ENCODE data around the gene CTSO. TPM values are rescaled to one million over a fixed set of nuclear protein-coding genes. Genes with fewer than 3 reads are reported as not detected.
A peak's percentile ranks its signal among the peaks of the same experiment; 100 is the strongest.

The CTSO gene
- total and polyA plus RNA-seq, 2 experiments from 2014 or later: 0.44 to 0.83 TPM

- TF ChIP-seq, protein P1, sequence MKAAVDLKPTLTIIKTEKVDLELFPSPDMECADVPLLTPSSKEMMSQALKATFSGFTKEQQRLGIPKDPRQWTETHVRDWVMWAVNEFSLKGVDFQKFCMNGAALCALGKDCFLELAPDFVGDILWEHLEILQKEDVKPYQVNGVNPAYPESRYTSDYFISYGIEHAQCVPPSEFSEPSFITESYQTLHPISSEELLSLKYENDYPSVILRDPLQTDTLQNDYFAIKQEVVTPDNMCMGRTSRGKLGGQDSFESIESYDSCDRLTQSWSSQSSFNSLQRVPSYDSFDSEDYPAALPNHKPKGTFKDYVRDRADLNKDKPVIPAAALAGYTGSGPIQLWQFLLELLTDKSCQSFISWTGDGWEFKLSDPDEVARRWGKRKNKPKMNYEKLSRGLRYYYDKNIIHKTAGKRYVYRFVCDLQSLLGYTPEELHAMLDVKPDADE (IDR thresholded peaks at IDR 0.05): no peak
- TF ChIP-seq STAT1 (IDR thresholded peaks at IDR 0.05; ENCODE audit: unreplicated experiment): no peak
- no peak for TF ChIP-seq EZH2phosphoT487 (IDR thresholded peaks at IDR 0.05; ENCODE audit: unreplicated experiment)
- no peak for TF ChIP-seq REST (IDR thresholded peaks at IDR 0.05; ENCODE audit: unreplicated experiment)
- TF ChIP-seq EZH2 (IDR thresholded peaks at IDR 0.05; ENCODE audit: low read depth, unreplicated experiment): no peak
- no peak for TF ChIP-seq JUNB (IDR thresholded peaks at IDR 0.05; ENCODE audit: unreplicated experiment)
- no peak for TF ChIP-seq POLR2AphosphoS5 (IDR thresholded peaks at IDR 0.05; ENCODE audit: low read depth)
- TF ChIP-seq NANOG (IDR thresholded peaks at IDR 0.05; ENCODE audit: borderline replicate concordance): no peak
- TF ChIP-seq CTCF (conservative IDR thresholded peaks at IDR 0.05; ENCODE audit: low read depth in 2 of 2): no peak
- no peak for TF ChIP-seq ZNF114 (CRISPR knock-in tag; IDR thresholded peaks at IDR 0.05)
Measured at GRCh38 chr4:155906554-155907247, 47.0 kb downstream of the CTSO start (continued).

DNA sequence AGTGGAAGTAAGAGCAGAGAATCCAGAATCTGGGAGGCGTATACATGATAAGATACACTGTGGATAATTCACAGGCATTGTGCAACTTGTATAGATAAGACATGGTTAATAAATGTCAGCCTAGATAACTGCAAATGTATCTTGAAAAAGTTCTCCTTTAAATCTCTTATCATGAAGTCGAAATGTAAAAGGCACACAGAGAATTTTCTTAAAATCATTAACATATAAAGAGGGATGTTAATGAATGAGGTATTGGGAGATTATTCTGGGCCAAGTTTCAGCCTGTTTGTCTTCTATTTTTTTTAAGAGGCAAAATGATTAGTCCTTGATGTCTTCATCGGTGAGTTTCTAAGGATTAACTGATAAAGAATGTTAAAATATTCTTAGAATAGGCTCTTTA, 49.3 kb downstream of the CTSO start:
- Histone ChIP-seq H3K4me1 (ENCODE audit: insufficient read depth) (peaks cover 22% of the 10 kb centered on the region), H3K27ac (ENCODE audit: low read depth) (no peak overlapping the region), H3K9me2 (ENCODE audit: insufficient read depth) (no peaks in the 10 kb centered on the region), H3K4me2 (peak overlapping the region; percentile 10; the same call in 1 of the 2 replicates), H3K27me3 (ENCODE audit: insufficient read depth) (no peaks in the 10 kb centered on the region), H3K79me2 (replicated peaks; ENCODE audit: insufficient read depth) (no peaks in the 10 kb centered on the region), H3F3A (replicated peaks; ENCODE audit: low read depth) (no peaks in the 10 kb centered on the region), H3K4me3 (no peak overlapping the region), H4K20me1 (replicated peaks; ENCODE audit: insufficient read depth) (no peaks in the 10 kb centered on the region), H2AFZ (no peak overlapping the region), H3K36me3 (ENCODE audit: insufficient read depth) (no peaks in the 10 kb centered on the region)
- Mint-ChIP-seq H3K27me3 (ENCODE audit: insufficient read depth, low read depth, poor library complexity) (no peaks in the 10 kb centered on the region), H3K4me1 (peaks cover 26% of the 10 kb centered on the region), H3K4me3 (no peak overlapping the region), H3K27ac (peak overlapping the region; percentile 42; the same call in 1 of the 2 replicates), H3K36me3 (ENCODE audit: low read depth) (no peaks in the 10 kb centered on the region), H3K9me3 (no peaks in the 10 kb centered on the region)
- ATAC-seq (no peak), DNase-seq (ENCODE audit: low spot score) (no peak)
- TF ChIP-seq POLR2AphosphoS5 (IDR thresholded peaks at IDR 0.05; ENCODE audit: low read depth): no peak
- TF ChIP-seq EZH2phosphoT487 (IDR thresholded peaks at IDR 0.05; ENCODE audit: unreplicated experiment): no peak

Measured in GM23338 (cell line).